H9 (cell line): Measurements from ENCODE around the gene ELAC2. TPM values are rescaled to one million over a fixed set of nuclear protein-coding genes. Genes with fewer than 3 reads are reported as not detected.

Experiments
- DNase-seq: peaks from one replicate; pipeline ENCODE4 v3.0.0-alpha.2; 2017
- H2AFZ ChIP-seq: one replicate; pipeline ENCODE4 v1.6.1; 2013; ENCODE audit warnings: mild to moderate bottlenecking, low read length, control low read depth, moderate library complexity
- H2AK5ac ChIP-seq: 2 replicates; pipeline ENCODE4 v1.6.1; 2013; ENCODE audit warnings: low read length, control low read depth, mixed read lengths; ENCODE audit not compliant: insufficient read length
- H2BK120ac ChIP-seq: one replicate; pipeline ENCODE4 v1.6.1; 2013; ENCODE audit warnings: low read depth, mild to moderate bottlenecking, low read length, control low read depth, inconsistent platforms; ENCODE audit not compliant: poor library complexity, severe bottlenecking
- H2BK12ac ChIP-seq: 2 replicates; pipeline ENCODE4 v1.6.1; 2013; ENCODE audit warnings: low read length, control low read depth, mixed read lengths, low read depth; ENCODE audit not compliant: insufficient read length
- H2BK15ac ChIP-seq: 2 replicates; pipeline ENCODE4 v1.6.1; 2013; ENCODE audit warnings: low read depth, low read length, control low read depth
- H2BK20ac ChIP-seq: one replicate; pipeline ENCODE4 v1.6.1; 2013; ENCODE audit warnings: low read depth, mild to moderate bottlenecking, low read length, control low read depth, inconsistent platforms; ENCODE audit not compliant: poor library complexity, severe bottlenecking
- H2BK5ac ChIP-seq: 2 replicates; pipeline ENCODE4 v1.6.1; 2013; ENCODE audit warnings: low read length, control low read depth, mixed read lengths; ENCODE audit not compliant: insufficient read length
- H3K14ac ChIP-seq: 2 replicates; pipeline ENCODE4 v1.6.1; 2013; ENCODE audit warnings: low read length, control low read depth; ENCODE audit not compliant: insufficient read depth
- H3K18ac ChIP-seq: 2 replicates; pipeline ENCODE4 v1.6.1; 2013; ENCODE audit warnings: low read depth, mild to moderate bottlenecking, mixed read lengths, low read length, control low read depth; ENCODE audit not compliant: insufficient read length
- H3K23ac ChIP-seq: 2 replicates; pipeline ENCODE4 v1.6.1; 2013; ENCODE audit warnings: low read length, control low read depth, mixed read lengths, low read depth; ENCODE audit not compliant: insufficient read length
- H3K23me2 ChIP-seq: 2 replicates; pipeline ENCODE4 v1.6.1; 2013; ENCODE audit warnings: low read depth, mild to moderate bottlenecking, mixed read lengths, low read length, control low read depth; ENCODE audit not compliant: insufficient read length, poor library complexity, severe bottlenecking
- H3K27ac ChIP-seq: 2 replicates; pipeline ENCODE4 v1.5.1; 2013; ENCODE audit warnings: low read length, control low read depth, mixed read lengths, low read depth; ENCODE audit not compliant: insufficient read length
- H3K27me3 ChIP-seq: 2 replicates; pipeline ENCODE4 v1.6.1; 2013; ENCODE audit warnings: low read length, control low read depth, inconsistent platforms; ENCODE audit not compliant: insufficient read depth
- H3K4ac ChIP-seq: 2 replicates; pipeline ENCODE4 v1.6.1; 2013; ENCODE audit warnings: low read depth, mild to moderate bottlenecking, control low read depth, inconsistent platforms, low read length, moderate library complexity
- H3K4me1 ChIP-seq: 2 replicates; pipeline ENCODE4 v1.6.1; 2013; ENCODE audit warnings: low read length, control low read depth, inconsistent platforms; ENCODE audit not compliant: insufficient read depth
- H3K4me2 ChIP-seq: 2 replicates; pipeline ENCODE4 v1.6.1; 2013; ENCODE audit warnings: low read length, control low read depth, mixed read lengths; ENCODE audit not compliant: insufficient read length, insufficient read depth
- H3K56ac ChIP-seq: 2 replicates; pipeline ENCODE4 v1.6.1; 2013; ENCODE audit warnings: low read depth, mild to moderate bottlenecking, mixed read lengths, low read length, control low read depth; ENCODE audit not compliant: insufficient read length
- H3K79me1 ChIP-seq: 2 replicates; pipeline ENCODE4 v1.6.1; 2013; ENCODE audit warnings: low read depth, mild to moderate bottlenecking, moderate library complexity, low read length, control low read depth, inconsistent platforms; ENCODE audit not compliant: insufficient read depth, poor library complexity, severe bottlenecking
- H3K79me2 ChIP-seq: 2 replicates; pipeline ENCODE4 v1.6.1; 2013; ENCODE audit warnings: low read length, control low read depth, inconsistent platforms; ENCODE audit not compliant: insufficient read depth
- H3K9ac ChIP-seq: 2 replicates; pipeline ENCODE4 v1.6.1; 2013; ENCODE audit warnings: low read length, control low read depth, mixed read lengths; ENCODE audit not compliant: insufficient read length; ENCODE audit errors: extremely low read depth
- H3K9me3 ChIP-seq: one replicate; pipeline ENCODE4 v1.6.1; 2013; ENCODE audit warnings: low read depth, low read length, inconsistent platforms; ENCODE audit not compliant: control insufficient read depth
- H3T11ph ChIP-seq: one replicate; pipeline ENCODE4 v1.6.1; 2013; ENCODE audit warnings: mild to moderate bottlenecking, low read length, control low read depth, inconsistent platforms
- H4K20me1 ChIP-seq: one replicate; pipeline ENCODE4 v1.6.1; 2013; ENCODE audit not compliant: control insufficient read depth, insufficient read length, insufficient read depth
- H4K5ac ChIP-seq: 2 replicates; pipeline ENCODE4 v1.6.1; 2013; ENCODE audit warnings: low read depth, mild to moderate bottlenecking, mixed read lengths, low read length, control low read depth; ENCODE audit not compliant: insufficient read length
- H4K8ac ChIP-seq: replicated peaks from 2 replicates; pipeline ENCODE4 v1.6.1; 2013; ENCODE audit warnings: low read length, control low read depth, mixed read lengths, low read depth; ENCODE audit not compliant: insufficient read length
- H4K91ac ChIP-seq: 2 replicates; pipeline ENCODE4 v1.6.1; 2013; ENCODE audit warnings: low read depth, mild to moderate bottlenecking, moderate library complexity, mixed read lengths, low read length, control low read depth; ENCODE audit not compliant: insufficient read length
- H3K27ac Mint-ChIP-seq, 3 experiments: 2 replicates in 2 of 3; 3 replicates in 1 of 3; pipeline ENCODE4 v1.8.0; 2020 to 2021; ENCODE audit warnings: mixed read lengths in 3 of 3, mild to moderate bottlenecking in 1 of 3, moderate library complexity in 1 of 3
- H3K27me3 Mint-ChIP-seq: 2 replicates; pipeline ENCODE4 v1.8.0; 2021; ENCODE audit warnings: low read depth, mild to moderate bottlenecking, moderate library complexity, mixed read lengths
- H3K36me3 Mint-ChIP-seq, 3 experiments: 2 replicates in 2 of 3; 3 replicates in 1 of 3; pipeline ENCODE4 v1.8.0; 2020 to 2021; ENCODE audit warnings: low read depth in 3 of 3, mixed read lengths in 3 of 3; ENCODE audit not compliant: insufficient read depth in 1 of 3
- H3K4me1 Mint-ChIP-seq, 2 experiments: 2 replicates each; pipeline ENCODE4 v1.8.0; 2020; ENCODE audit warnings: mixed read lengths in 2 of 2
- H3K4me3 Mint-ChIP-seq, 2 experiments: 2 replicates in 1 of 2; 3 replicates in 1 of 2; pipeline ENCODE4 v1.8.0; 2020 to 2021; ENCODE audit warnings: mild to moderate bottlenecking in 2 of 2, mixed read lengths in 2 of 2, moderate library complexity in 1 of 2
- H3K9me3 Mint-ChIP-seq, 2 experiments: 2 replicates in 1 of 2; 3 replicates in 1 of 2; pipeline ENCODE4 v1.8.0; 2020; ENCODE audit warnings: mild to moderate bottlenecking in 2 of 2, mixed read lengths in 2 of 2, moderate library complexity in 1 of 2
- total RNA-seq: library from RNA; stranded (reverse); gene quantifications from 2 replicates; pipeline ENCODE4 v1.2.1, GENCODE V29; 2021
- TF ChIP-seq, protein P1 (sequence below): fragments of 200-600 bp; sonication (generic); conservative IDR thresholded peaks from 3 replicates; pipeline ENCODE4 v1.8.0; 2021; ENCODE audit warnings: antibody characterized with exemption, mild to moderate bottlenecking

Gene ELAC2
- total RNA-seq, 1 experiment from 2014 or later, result 90.7 TPM

GRCh38 chr17:13025687-13026086 is 7.9 kb upstream of the ELAC2 start:
- Histone ChIP-seq H3K9ac (no peak overlapping the region), H3K79me1 (no peaks in the 10 kb centered on the region), H3K56ac (no peak overlapping the region), H2BK15ac (no peak overlapping the region), H3K23me2 (no peaks in the 10 kb centered on the region), H3K4me2 (no peak overlapping the region), H3K23ac (no peak overlapping the region), H3K79me2 (no peaks in the 10 kb centered on the region), H3K9me3 (no peaks in the 10 kb centered on the region), H3K4ac (no peak overlapping the region), H3K14ac (no peak overlapping the region), H4K5ac (no peak overlapping the region), H2BK5ac (no peak overlapping the region), H2BK12ac (no peak overlapping the region), H4K8ac (no peak overlapping the region), H3K27me3 (no peaks in the 10 kb centered on the region), H2AK5ac (no peak overlapping the region), H2AFZ (no peak overlapping the region), H3K27ac (no peak overlapping the region), H4K91ac (no peak overlapping the region), H3K4me1 (no peaks in the 10 kb centered on the region; the same call in 1 of the 2 replicates), H4K20me1 (no peaks in the 10 kb centered on the region), H2BK20ac (no peak overlapping the region), H3T11ph (no peak overlapping the region), H2BK120ac (no peak overlapping the region), H3K18ac (no peak overlapping the region)
- no peak for DNase-seq
- Mint-ChIP-seq H3K9me3 (peaks cover 0 to 3% of the 10 kb centered on the region in 2 experiments; a peak in 3 of 5 replicates), H3K27ac (no peak overlapping the region), H3K4me1 (peaks cover 24 to 28% of the 10 kb centered on the region in 2 experiments), H3K27me3 (peaks cover 4% of the 10 kb centered on the region), H3K36me3 (no peaks in the 10 kb centered on the region), H3K4me3 (no peak overlapping the region)
- TF ChIP-seq, protein P1, sequence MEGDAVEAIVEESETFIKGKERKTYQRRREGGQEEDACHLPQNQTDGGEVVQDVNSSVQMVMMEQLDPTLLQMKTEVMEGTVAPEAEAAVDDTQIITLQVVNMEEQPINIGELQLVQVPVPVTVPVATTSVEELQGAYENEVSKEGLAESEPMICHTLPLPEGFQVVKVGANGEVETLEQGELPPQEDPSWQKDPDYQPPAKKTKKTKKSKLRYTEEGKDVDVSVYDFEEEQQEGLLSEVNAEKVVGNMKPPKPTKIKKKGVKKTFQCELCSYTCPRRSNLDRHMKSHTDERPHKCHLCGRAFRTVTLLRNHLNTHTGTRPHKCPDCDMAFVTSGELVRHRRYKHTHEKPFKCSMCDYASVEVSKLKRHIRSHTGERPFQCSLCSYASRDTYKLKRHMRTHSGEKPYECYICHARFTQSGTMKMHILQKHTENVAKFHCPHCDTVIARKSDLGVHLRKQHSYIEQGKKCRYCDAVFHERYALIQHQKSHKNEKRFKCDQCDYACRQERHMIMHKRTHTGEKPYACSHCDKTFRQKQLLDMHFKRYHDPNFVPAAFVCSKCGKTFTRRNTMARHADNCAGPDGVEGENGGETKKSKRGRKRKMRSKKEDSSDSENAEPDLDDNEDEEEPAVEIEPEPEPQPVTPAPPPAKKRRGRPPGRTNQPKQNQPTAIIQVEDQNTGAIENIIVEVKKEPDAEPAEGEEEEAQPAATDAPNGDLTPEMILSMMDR, result no peak
